Measurements from ENCODE around the gene HYOU1.
"Not testable (repeated sequence)": the region's sequence is repeated elsewhere in the genome, so short reads cannot be mapped to it uniquely, and the experiment has no call there.

The HYOU1 gene

GRCh38 chr11:119084663-119085436 lies 27.8 kb upstream of the HYOU1 start, which contains the start of gene HMBS:
HMBS (plus strand) TSS chr11:119084881; CDS start chr11:119085034, 153 bp downstream.
- peak; percentile 94 to 96 for DNase-seq

- DNase-seq = no peak
These were observed 24.8 kb upstream of the HYOU1 start for GRCh38 chr11:119081682-119082260.

- DNase-seq = no peak
These were observed 21.8 kb upstream of the HYOU1 start for GRCh38 chr11:119078675-119079420.

GRCh38 chr11:119077839-119078238 lies 20.8 kb upstream of the HYOU1 start:
- DNase-seq = no peak

- peak; percentile 91 to 94 for DNase-seq
These were observed 10.6 kb upstream of the HYOU1 start, which contains the start of gene VPS11 for GRCh38 chr11:119067371-119068222. VPS11 (plus strand) TSS chr11:119067818; CDS start chr11:119067824, 6 bp downstream.

- DNase-seq = peak in 1 of 2 experiments; percentile 2
These were observed 8.4 kb upstream of the HYOU1 start for GRCh38 chr11:119065369-119065768.

GRCh38 chr11:119062779-119063178 lies 5.8 kb upstream of the HYOU1 start:
- no peak for DNase-seq

- no peak for DNase-seq
These were observed 4.3 kb upstream of the HYOU1 start for GRCh38 chr11:119061256-119061655.

- not testable (repeated sequence) for DNase-seq
These were observed 2.1 kb upstream of the HYOU1 start for GRCh38 chr11:119059128-119059527.

GRCh38 chr11:119056421-119056999 lies 495 bp downstream of the HYOU1 start:
- DNase-seq = peak; percentile 61 to 78

GRCh38 chr11:119055901-119056300 lies 1.1 kb downstream of the HYOU1 start:
- peak in 1 of 2 experiments; percentile 36 for DNase-seq

- DNase-seq = no peak
These were observed 2.6 kb downstream of the HYOU1 start for GRCh38 chr11:119054418-119054817.

- no peak for DNase-seq
These were observed 4.7 kb downstream of the HYOU1 start for GRCh38 chr11:119052163-119052814.

GRCh38 chr11:119051440-119052162 lies 5.4 kb downstream of the HYOU1 start:
- DNase-seq = no peak

GRCh38 chr11:119049081-119049480 lies 7.9 kb downstream of the HYOU1 start:
- DNase-seq = no peak

GRCh38 chr11:119048644-119049043 lies 8.4 kb downstream of the HYOU1 start:
- no peak for DNase-seq

GRCh38 chr11:119047205-119047604 lies 9.8 kb downstream of the HYOU1 start:
- DNase-seq = no peak

GRCh38 chr11:119046489-119046888 lies 10.5 kb downstream of the HYOU1 start:
- no peak for DNase-seq

- DNase-seq = no peak
These were observed 12.3 kb downstream of the HYOU1 start for GRCh38 chr11:119044708-119045107.

GRCh38 chr11:119042927-119043326 lies 14.1 kb downstream of the HYOU1 start:
- DNase-seq = no peak
